K562 (cell line): ENCODE data around the gene RNF141. TPM values are rescaled to one million over a fixed set of nuclear protein-coding genes. Genes with fewer than 3 reads are reported as not detected.
A peak's percentile ranks its signal among the peaks of the same experiment; 100 is the strongest.

Experiments used
- ADNP ChIP-seq: fragments of 200-800 bp; sonication (Bioruptor generic); IDR thresholded peaks from 2 replicates; pipeline ENCODE4 v1.6.1; 2016; ENCODE audit warnings: missing genetic modification characterization, missing compliant biosample characterization
- CBFB ChIP-seq: sonication (generic); formaldehyde crosslinking; IDR thresholded peaks from 2 replicates; pipeline ENCODE4 v1.4.0; 2020; ENCODE audit warnings: mild to moderate bottlenecking, missing genetic modification reagents
- CEBPG ChIP-seq, 3 experiments: fragments of 200-800 bp in 1 of 3; sonication (Bioruptor generic) in 1 of 3; sonication (generic) in 1 of 3; formaldehyde crosslinking in 1 of 3; IDR thresholded peaks in 2 of 3; conservative IDR thresholded peaks in 1 of 3; 2 replicates each; pipeline versions ENCODE4 v1.6.1 to v1.8.0; 2016 to 2022; ENCODE audit warnings: missing compliant biosample characterization in 2 of 3, missing genetic modification characterization in 2 of 3, mild to moderate bottlenecking in 1 of 3, missing genetic modification reagents in 1 of 3
- CHD2 ChIP-seq: IDR thresholded peaks from 2 replicates; pipeline ENCODE4 v1.6.1; 2011; ENCODE audit warnings: low read depth, low read length
- DPF2 ChIP-seq: fragments of 450-650 bp; IDR thresholded peaks from 2 replicates; pipeline ENCODE4 v1.6.1; 2016
- E2F5 ChIP-seq: sonication (generic); formaldehyde crosslinking; IDR thresholded peaks from 2 replicates; pipeline ENCODE4 v1.8.0; 2022; ENCODE audit warnings: mild to moderate bottlenecking, missing genetic modification reagents
- FOXP1 ChIP-seq: sonication (generic); formaldehyde crosslinking; IDR thresholded peaks from 2 replicates; pipeline ENCODE4 v1.8.0; 2022; ENCODE audit warnings: mild to moderate bottlenecking, missing genetic modification reagents
- FOXP4 ChIP-seq: sonication (generic); formaldehyde crosslinking; IDR thresholded peaks from 2 replicates; pipeline ENCODE4 v1.8.0; 2022; ENCODE audit warnings: mild to moderate bottlenecking, missing genetic modification reagents, borderline replicate concordance
- HDAC6 ChIP-seq: IDR thresholded peaks from 2 replicates; pipeline ENCODE4 v1.6.1; 2012; ENCODE audit warnings: low read depth, mild to moderate bottlenecking, control low read depth, inconsistent platforms, low read length, moderate library complexity
- HINFP ChIP-seq: fragments of 450-650 bp; conservative IDR thresholded peaks from 2 replicates; pipeline ENCODE4 v1.6.1; 2016; ENCODE audit warnings: missing genetic modification characterization, low read depth, mild to moderate bottlenecking, control low read depth, missing compliant biosample characterization
- HNRNPH1 ChIP-seq: fragments of 200-400 bp; formaldehyde crosslinking; optimal IDR thresholded peaks from 2 replicates; pipeline ENCODE3; 2017; ENCODE audit warnings: low read depth, mild to moderate bottlenecking, low read length, moderate library complexity
- NONO ChIP-seq, 2 experiments: fragments of 200-400 bp in 1 of 2; fragments of 450-650 bp in 1 of 2; formaldehyde crosslinking in 1 of 2; IDR thresholded peaks; 2 replicates each; pipeline ENCODE4 v1.6.1; 2017; ENCODE audit warnings: low read depth in 2 of 2, mild to moderate bottlenecking in 2 of 2, moderate library complexity in 2 of 2, low read length in 1 of 2
- PCBP2 ChIP-seq: fragments of 200-400 bp; formaldehyde crosslinking; IDR thresholded peaks from 2 replicates; pipeline ENCODE4 v1.6.1; 2018; ENCODE audit warnings: low read length, low read depth, mild to moderate bottlenecking, moderate library complexity; ENCODE audit not compliant: poor library complexity, severe bottlenecking
- PYGO2 ChIP-seq: fragments of 450-650 bp; IDR thresholded peaks from 2 replicates; pipeline ENCODE4 v1.6.1; 2016; ENCODE audit warnings: mild to moderate bottlenecking, missing genetic modification characterization, moderate library complexity, missing compliant biosample characterization
- SETDB1 ChIP-seq: IDR thresholded peaks from one replicate; pipeline ENCODE4 v1.6.1; 2012; ENCODE audit warnings: low read length, control low read depth, inconsistent platforms
- SNAPC5 ChIP-seq: fragments of 250-450 bp; sonication (Bioruptor Pico); IDR thresholded peaks from 2 replicates; pipeline ENCODE4 v1.8.0; 2021; ENCODE audit warnings: moderate library complexity, mild to moderate bottlenecking, inconsistent platforms
- SREBF2 ChIP-seq: sonication (generic); formaldehyde crosslinking; IDR thresholded peaks from 2 replicates; pipeline ENCODE4 v1.4.0; 2020; ENCODE audit warnings: mild to moderate bottlenecking, missing genetic modification reagents
- ZNF175 ChIP-seq: fragments of 200-800 bp; sonication (Bioruptor generic); IDR thresholded peaks from 2 replicates; pipeline ENCODE4 v1.6.1; 2016; ENCODE audit warnings: low read depth, mild to moderate bottlenecking, missing genetic modification characterization, missing compliant biosample characterization
- ZNF253 ChIP-seq: fragments of 250-450 bp; sonication (Bioruptor Pico); conservative IDR thresholded peaks from 2 replicates; pipeline ENCODE4 v1.6.1; 2021; ENCODE audit warnings: mild to moderate bottlenecking
- ZNF282 ChIP-seq: sonication (generic); formaldehyde crosslinking; IDR thresholded peaks from 2 replicates; pipeline ENCODE4 v1.8.1; 2023; ENCODE audit warnings: missing genetic modification reagents
- polyA plus RNA-seq, 8 experiments: library from polyadenylated mRNA; depleted of rRNA in 4 of 8; stranded (reverse) in 5 of 8; unstranded in 3 of 8; fragments of >200 nt; fragmentation: Nextera tagmentation in 2 of 8; fragmentation: Illumina TruSeq in 1 of 8; extraction: Ambion mirVana in 2 of 8; extraction: Trizol in 1 of 8; gene quantifications; 2 replicates each; pipeline versions ENCODE4 v1.2.1 to v1.2.3, GENCODE V29; 2011 to 2014; ENCODE audit warnings: inconsistent platforms in 1 of 8, missing spikeins in 1 of 8
- total RNA-seq, 7 experiments: library from RNA; depleted of rRNA in 6 of 7; stranded (reverse); fragments of >200 nt in 6 of 7; fragmentation: Illumina TruSeq in 2 of 7; extraction: Trizol in 2 of 7; gene quantifications; 2 replicates each; pipeline versions ENCODE4 v1.2.1 to v1.2.3, GENCODE V29; 2011 to 2021; ENCODE audit warnings: low replicate concordance in 1 of 7

RNF141 gene
- total and polyA plus RNA-seq, 9 of the 15 experiments (the other 6 are each of a cell fraction or from before 2014, with no cell fraction given), result 9.7 to 51.9 (median 18.9) TPM

GRCh38 chr11:10490398-10491241 is 50.4 kb downstream of the RNF141 start (continued):
- no peak for TF ChIP-seq PYGO2
- no peak for TF ChIP-seq ZNF253 (CRISPR knock-in tag)
- TF ChIP-seq SREBF2 (CRISPR knock-in tag), result no peak
- TF ChIP-seq NONO (IDR thresholded peaks at IDR 0.05; ENCODE audit: low read depth in 2 of 2, low read length in 1 of 2), result no peak
- TF ChIP-seq E2F5 (CRISPR knock-in tag), result no peak
- no peak for TF ChIP-seq SETDB1
- TF ChIP-seq HDAC6, result no peak
- no peak for TF ChIP-seq ZNF282 (CRISPR knock-in tag)
- no peak for TF ChIP-seq SNAPC5 (CRISPR knock-in tag)
- TF ChIP-seq FOXP1 (CRISPR knock-in tag), result no peak
- TF ChIP-seq FOXP4 (CRISPR knock-in tag), result no peak
- TF ChIP-seq CHD2, result no peak
- 0 out of 2 replicates have a peak, but pooled peaks have one; percentile 8 for TF ChIP-seq HINFP (tag)
- TF ChIP-seq CBFB, result no peak
- TF ChIP-seq CEBPG (CRISPR knock-in tag; IDR thresholded peaks at IDR 0.05), result no peak
- no peak for TF ChIP-seq CEBPG (tag; conservative IDR thresholded peaks at IDR 0.05 in 1 of 2, IDR thresholded peaks at IDR 0.05 in 1 of 2)
- peak; percentile 68; the same call in 1 of the 2 replicates for TF ChIP-seq ZNF175
- no peak for TF ChIP-seq HNRNPH1
- no peak for TF ChIP-seq PCBP2
- peak; percentile 95 for TF ChIP-seq DPF2
- no peak for TF ChIP-seq ADNP (tag)
